CD4-positive, alpha-beta T cell treated with Interleukin-12 subunit alpha and Interleukin-12 subunit beta, for 1 hour (primary cell): Measurements from ENCODE around the gene DFFB.
A peak's percentile ranks its signal among the peaks of the same experiment; 100 is the strongest.
"Not testable (repeated sequence)": the region's sequence is repeated elsewhere in the genome, so short reads cannot be mapped to it uniquely, and the experiment has no call there.

Source experiments
- DNase-seq: peaks from one replicate; pipeline ENCODE4 v3.0.0-alpha.2; 2020

Gene DFFB, protein sequence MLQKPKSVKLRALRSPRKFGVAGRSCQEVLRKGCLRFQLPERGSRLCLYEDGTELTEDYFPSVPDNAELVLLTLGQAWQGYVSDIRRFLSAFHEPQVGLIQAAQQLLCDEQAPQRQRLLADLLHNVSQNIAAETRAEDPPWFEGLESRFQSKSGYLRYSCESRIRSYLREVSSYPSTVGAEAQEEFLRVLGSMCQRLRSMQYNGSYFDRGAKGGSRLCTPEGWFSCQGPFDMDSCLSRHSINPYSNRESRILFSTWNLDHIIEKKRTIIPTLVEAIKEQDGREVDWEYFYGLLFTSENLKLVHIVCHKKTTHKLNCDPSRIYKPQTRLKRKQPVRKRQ

DNA sequence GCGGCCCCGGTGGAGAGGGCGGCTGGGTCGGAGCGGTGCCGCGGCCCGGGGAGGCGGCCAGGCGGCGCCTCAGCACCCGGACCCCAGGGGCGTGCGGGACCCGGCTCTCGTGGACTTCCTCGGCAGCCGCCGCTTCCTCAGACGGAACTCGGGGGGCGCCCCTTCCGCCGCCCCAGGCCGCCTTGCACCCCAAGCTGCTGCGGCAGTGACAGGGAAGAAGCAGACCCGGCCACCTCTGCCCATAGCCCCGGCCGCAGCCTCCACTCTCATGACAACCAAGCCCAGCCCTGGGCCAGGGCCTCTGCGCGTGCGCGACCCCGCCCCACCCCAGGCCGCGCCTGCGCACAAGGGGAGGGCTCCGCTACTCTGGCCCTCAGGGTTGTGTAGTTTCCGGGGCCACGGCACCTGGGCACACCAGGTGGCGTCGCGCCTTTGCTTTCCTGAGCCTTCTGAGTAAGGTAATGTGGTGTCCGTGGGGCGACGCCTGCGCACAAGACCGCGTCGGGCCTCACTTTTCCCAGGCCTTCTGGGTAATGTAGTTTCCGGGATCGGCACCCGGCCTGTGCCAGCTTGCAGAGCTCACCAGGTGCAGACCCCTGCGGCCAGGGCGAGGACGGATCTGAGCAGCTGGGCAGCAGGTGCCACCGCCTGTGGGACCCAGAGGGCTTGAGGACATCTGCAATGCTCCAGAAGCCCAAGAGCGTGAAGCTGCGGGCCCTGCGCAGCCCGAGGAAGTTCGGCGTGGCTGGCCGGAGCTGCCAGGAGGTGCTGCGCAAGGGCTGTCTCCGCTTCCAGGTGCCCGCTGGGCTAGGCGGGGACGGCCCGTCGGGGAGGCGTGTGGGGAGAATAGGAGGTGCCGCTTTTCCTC lies at the start of gene DFFB, which contains the start of gene CEP104:
TSS of gene DFFB (plus strand) at position 554 of the 868 bp plus-strand sequence. CDS start at position 682, 128 bp downstream.
TSS of gene CEP104 (minus strand) at position 289 of the 868 bp plus-strand sequence. CDS start 4,804 bp downstream, outside the sequence.
- peak; percentile 99 for DNase-seq

DNA sequence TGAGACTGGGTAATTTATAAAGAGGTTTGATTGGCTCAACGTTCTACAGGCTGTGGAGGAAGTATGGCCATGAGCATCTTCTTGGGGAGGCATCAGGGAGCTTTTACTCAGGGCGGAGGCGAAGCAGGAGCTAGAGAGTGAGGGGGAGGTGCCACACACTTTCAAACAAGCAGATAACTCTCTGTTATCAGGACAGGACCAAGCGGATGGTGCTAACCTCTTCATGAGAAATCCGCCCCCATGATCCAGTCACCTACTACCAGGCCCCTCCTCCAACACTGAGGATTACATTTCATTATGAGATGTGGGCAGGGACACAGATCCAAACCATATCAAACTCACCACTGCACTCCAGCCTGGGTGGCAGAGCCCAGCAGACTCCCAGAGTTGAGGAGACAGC lies 49.5 kb upstream of the DFFB start:
- no peak for DNase-seq

DNA sequence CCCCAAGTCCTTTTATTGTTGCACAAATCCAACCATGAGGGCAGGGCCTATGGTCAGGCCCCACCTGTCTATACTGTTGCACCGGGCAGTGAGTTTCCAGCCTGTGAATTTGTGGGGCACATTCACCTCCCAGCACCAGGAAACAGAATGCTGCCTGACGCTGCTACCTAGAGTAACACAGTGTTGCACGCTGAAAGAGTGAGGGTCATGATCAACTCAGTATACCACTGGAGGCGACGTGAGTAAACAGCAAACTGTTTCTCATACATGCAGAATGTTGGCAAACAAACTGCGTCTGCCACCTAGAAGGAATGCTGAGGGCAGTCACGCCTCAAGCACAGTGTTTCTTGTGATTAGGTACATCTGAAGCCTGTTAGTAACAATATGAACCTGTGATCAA lies 47.6 kb upstream of the DFFB start:
- no peak for DNase-seq

DNA sequence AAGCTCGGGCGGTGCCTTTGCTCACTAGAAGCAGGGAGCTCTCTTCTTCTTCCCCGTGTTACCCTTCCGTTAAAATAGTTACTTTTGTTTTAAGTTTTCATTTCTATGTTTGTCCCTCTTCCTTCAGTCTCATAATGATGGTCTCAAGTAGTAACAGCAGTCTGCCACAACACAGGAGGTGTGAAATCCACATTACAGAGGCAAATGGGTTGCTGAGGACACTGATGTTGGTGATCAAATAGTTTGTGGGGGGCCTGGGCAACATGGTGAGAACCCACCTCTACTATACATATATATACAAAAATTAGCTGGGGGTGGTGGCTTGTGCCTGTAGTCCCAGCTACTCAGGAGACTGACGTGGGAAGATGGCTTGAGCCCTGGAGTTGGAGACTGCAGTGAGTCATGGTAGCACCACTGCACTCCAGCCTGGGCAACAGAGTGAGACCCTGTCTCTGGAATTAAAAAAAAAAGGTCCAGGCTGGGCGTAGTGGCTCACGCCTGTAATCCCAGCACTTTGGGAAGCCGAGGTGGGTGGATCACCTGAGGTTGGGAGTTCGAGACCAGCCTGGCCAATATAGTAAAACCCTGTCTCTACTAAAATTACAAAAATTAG lies 47.0 kb upstream of the DFFB start:
- DNase-seq: not testable (repeated sequence)

DNA sequence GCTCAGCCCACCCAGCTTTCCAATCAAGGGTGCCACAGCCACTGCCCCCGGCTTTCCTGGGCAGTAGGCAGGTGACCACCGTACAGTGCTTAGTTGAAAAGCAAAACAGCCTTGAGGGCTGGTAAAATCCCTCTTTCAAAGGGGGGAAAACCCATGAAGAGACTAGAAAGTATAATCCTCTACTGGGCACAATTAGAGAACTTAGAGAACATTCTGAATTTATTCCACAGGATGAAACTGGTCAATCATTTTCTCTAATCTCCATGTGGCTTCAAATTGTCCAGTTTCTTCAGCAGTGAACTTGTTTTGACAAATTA lies 45.7 kb upstream of the DFFB start:
- no peak for DNase-seq

DNA sequence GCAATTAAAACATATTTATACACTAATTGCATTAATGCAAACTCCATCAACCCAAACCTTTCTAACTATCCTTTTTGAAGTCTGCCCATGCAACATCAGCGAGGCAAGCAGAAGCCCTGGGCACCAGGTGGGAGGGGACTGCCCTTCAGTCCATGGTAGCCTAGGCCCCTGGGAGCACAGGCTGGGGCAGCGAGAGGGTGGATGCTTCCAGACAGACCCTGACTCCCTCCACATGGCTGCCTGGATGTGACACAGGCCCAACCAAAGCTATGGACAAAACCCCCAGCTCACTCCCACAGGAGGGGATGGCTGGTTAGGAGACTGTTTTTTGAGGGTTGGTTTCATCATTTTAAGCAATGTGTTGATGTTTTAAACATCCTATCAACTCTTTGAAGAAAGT lies 43.2 kb upstream of the DFFB start:
- DNase-seq: no peak

DNA sequence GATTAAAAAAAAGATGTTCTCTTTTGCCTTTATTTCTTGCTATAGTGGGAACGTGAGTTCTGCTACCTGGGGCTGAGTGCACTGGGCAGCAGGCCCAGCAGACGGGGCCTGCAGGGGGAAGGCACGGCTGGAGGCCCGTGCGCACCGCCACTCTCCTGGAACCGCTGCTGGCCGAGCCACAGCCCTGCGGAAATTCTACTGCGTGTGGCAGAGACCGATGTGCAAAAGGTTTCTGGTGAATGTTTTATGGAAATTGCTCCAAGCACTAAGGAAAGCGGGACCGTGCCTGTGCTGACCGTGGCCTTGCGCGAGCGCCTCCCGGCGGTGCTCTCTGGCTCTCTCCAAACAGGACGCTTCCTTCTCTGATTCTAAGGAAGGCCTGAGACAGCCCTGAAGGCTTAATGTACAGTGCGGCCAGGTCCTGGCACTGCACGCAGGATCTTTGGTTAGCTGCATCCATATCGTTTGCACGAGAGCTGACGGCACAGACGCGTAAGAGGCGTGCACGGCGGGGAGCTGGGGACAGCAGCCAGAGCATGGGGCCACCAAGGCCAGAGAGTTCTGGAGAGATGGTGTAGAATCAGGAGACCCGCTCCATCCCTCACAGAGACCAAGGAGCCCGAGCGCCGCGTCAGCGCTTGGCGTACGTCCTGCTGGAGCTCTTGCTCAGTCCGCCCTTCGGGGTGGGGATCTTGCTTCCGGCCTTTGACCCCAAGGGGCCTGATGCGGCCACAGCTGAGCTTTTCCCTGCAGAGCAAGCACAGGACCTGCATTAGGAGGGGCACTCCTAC lies 42.3 kb upstream of the DFFB start:
- DNase-seq: no peak

DNA sequence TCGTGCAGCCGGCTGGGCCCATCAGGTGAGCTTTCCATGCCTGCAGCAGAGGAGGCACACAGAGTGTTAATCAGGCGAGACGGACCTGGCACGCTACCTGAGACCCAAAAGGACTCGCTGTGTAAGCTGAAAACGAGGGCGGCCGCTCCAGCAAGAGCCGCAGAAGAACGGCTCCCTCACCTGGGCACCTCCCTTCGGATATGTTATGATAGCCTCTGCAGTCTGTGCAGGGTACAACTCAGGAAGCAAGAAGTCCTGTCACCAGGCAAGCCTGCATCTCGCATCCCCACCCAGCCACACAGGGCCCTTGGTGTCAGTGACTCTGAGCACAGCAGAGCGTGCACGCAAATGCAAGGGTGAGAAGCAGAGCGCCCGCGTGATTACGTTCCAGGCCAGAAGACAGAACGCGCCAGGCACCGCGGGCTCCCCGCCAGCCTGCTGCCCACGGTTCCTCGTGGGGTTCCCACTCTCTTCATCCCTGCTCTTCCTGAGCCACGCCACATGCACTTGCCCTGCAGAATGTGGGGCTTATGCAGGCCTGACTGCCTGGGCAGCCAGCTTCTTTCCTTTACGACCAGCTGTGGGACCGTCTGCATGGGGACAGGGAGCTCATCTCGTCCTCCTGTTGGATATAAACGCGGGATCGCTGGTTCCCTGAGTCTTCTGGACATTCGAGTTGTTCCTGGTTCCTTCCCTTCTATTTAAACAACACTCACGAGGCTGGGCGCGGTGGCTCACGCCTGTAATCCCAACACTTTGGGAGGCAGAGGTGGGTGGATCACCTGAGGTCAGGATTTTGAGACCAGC lies 40.7 kb upstream of the DFFB start:
- DNase-seq: no peak

DNA sequence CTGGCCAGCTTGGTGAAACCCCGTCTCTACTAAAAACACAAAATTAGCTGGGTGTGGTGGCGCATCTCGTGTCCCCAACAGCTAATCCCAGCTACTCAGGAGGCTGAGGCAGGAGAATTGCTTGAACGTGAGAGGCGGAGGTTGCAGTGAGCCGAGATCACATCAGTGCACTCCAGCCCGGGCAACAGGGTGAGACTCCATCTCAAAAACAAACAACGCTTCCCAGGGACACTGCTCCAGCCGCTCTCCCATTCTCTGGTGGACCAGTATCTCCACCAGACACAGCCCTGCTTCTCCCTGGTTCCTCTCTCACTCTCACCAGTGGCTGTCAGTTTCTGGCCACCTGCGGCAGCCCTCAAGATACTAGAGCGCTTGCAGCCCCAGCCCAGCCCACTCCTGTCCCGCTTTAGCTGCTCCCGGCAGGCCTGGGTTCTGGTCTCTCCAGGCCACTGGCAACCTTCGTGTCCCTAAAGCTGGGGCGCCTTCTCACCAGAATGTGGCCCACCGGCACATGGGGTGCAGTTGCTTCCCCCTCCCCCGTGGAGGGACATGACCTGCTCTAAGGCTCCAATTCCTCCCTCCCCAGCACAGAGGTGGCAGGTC lies 40.0 kb upstream of the DFFB start:
- DNase-seq: no peak

DNA sequence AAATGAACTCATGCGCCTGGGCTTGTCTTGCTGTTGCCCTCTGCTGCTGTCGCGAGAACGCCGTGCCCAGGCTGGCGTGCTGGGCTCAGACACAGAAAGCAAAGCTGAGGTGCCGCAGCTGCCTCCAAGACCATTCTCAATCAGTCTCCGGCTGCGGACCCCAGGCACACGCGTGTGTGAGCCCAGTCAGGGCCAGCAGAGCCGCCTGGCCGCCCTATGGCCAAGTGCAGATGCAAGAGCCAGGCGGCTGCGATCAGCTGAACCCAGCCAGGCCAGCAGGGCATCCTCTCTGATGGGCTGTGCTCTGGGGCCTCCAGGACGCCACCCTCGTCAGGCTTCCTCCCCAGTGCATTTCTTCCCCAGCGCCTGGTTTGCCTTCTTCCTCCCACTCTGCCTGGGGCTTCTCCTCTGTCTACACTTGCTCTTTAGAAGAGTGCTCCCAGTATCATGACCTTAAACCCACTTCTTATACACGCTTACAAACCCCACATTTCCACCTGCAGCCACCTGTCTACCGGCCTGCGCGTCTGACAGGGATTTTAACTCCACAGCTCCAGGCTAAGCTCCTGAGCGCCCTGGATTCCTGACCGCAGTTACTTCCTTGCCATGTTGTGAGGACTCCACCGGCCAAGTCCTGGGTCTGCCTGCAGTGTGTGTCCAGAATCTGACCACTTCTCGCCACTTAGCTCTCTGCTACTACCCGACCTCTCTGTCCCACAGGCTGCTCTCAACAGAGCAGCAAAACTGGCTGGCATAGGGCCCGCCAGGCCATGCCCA lies 39.3 kb upstream of the DFFB start:
- no peak for DNase-seq

DNA sequence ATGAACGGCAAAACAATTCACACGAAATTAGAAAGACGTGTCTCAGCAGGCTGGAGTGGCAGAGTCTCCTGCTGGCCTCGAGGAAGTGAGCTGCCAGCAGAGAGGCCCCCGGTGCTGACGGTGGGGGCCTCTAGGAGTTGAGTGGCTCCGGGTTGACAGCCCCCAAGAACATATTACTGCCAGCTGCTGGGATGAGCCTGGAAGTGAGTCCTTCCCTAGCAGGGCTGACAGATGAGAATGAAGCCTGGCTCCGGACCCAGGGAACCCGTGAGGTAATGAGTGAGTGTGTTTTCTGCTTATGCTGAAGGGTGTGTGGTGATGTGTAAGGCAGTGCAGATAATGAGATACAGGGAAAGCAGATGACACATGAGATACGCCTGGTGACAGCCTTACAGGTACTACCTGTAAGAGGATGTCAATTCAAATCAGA lies 37.5 kb upstream of the DFFB start:
- DNase-seq: no peak

DNA sequence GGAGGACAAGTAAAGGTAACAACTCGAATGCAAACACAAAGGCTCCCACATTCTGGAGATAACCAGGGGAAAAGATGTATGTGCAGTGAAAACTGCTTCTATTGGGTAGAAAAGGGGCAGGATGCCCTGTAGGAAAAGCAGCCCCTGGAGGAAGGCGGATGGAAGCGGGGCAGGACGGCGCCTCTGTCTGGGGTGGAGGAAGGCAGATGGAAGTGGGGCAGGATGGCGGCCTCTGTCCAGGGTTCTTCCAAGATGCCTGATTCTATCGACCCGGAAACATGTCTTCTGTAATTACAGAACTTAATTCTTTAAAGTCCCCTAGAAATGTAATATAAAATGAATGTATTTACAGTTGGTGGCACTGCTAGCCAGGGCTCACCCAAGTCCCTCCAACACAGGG lies 37.0 kb upstream of the DFFB start:
- DNase-seq: no peak

DNA sequence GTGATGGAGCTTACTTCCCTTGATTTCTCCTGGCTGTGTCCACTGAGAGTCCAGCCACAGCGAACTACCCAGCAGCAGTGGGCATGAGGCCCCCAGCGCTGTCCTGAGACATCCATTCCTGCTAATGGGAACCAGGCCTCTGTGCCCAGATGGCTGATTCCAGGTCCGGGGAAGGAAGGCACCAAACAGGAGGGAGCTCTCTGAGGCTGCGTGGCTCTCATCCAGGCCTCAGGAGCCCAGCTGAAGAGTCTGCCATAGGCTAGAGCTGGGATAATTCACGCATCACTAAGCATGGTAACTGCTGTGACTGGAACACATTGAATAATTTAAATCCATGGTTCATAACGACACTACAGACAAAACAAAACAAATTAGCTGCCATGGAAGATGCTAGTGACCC lies 36.3 kb upstream of the DFFB start:
- no peak for DNase-seq

DNA sequence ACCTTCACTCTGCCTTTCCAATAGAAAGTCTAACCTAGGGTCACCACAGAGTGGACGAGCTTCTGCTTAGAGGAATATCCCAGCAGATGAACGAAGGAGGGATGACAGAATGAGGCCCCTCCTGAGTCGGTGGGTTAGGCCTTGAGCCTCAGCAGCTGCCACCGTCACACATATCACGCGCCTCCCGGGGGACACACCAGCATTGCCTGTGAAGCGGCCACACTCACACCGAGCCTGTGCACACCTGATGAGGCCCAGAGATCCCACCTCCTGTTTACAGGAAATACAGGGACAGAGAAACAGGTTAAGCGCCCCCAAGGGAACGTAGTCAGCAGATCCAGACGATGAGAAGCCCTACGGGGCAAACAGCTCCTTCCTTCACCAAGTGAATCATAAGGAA lies 35.8 kb upstream of the DFFB start:
- no peak for DNase-seq

DNA sequence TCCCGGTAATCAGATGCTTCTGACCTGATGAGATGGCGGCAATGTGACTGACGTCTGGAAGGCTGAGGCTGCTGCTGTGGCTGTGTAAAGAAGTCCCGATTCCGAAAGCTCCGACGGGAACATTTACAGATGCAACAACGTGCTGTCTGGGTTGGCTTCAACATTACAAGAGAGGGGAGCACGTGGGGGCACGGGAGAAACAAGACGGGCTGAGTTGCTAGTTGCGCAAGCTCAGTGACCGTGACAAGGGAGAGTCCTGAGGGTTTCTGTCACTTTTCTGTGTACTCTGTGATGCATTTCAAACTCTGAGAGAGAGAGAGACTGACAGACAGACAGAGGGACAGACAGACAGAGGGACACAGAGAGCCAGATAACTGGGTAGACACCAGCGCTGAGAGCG lies 35.4 kb upstream of the DFFB start:
- DNase-seq: no peak

DNA sequence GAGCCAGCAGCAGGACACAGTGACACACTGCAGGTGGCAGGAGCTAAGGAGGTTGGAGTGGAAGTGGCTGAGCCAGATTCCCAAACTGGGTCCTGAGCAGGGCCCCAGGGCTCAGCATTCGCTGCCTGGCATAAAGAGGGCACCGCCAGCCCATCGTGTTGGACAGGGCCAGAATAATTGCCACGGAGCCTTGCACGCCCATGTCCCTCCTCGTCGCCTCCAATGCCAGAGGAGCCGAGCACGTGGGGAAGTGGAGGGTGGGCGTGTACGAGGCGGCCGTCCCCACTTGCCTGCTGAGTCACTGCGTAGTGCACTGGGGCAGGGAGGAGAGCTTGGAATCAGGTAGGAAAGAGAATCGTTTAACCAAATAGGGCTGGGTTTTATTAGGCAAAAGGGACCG lies 34.9 kb upstream of the DFFB start:
- DNase-seq: no peak

DNA sequence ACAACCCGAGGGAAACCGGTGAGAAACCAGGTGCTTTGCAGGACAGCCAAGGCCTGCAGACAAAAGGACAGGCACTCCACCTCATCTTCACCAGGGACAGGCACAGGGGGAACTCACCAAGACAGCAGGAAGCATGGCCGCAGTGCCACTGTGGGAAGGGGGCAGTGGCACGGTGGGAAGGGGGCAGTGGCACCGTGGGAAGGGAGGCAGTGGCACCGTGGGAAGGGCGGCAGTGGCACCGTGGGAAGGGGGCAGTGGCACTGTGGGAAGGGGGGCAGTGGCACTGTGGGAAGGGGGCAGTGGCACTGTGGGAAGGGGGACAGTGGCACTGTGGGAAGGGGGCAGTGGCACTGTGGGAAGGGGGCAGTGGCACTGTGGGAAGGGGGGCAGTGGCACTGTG lies 32.6 kb upstream of the DFFB start:
- DNase-seq: no peak

DNA sequence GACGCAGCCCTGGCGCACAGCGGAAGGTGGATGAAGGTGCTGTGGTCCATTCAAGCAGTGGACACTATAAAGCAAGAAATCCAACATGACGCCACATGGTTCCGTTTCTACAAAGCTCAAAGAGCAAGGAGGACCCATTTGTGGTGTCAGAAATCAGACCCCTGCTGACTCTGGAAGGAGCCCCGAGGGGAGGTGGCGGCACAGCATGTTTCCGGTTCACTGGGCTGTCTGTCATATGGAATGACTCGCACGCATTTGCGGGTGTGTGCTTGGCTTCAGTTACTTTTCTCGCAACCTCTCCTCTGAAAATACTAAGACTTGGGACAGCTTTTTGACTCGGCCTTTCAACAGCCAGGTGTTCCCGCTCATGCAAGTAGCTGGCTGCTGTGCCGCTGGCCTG lies 31.9 kb upstream of the DFFB start:
- DNase-seq: no peak

DNA sequence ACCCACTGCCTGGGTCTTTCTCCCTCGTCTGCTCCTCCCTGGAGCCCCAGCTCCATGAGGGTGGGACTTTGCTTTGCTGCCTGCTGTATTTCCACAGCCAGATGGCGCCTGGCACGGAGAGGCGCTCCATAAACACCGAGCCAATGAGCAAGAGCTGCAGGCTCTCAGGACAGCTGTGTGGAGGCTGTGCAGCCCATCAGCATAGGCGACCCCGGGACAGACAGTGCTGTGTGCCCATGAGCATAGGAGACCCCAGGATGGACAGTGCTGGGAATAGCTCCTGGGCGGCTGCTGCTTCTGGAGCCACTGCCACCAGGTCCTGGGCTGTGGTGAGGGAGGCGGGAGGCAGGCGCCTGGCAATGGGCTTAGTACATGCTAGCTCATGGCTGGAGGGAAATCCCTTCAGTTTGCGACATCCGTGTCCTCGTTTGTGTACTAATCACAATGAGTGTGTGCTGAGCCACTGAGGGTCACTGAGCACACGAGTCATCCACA lies 29.4 kb upstream of the DFFB start:
- DNase-seq: no peak

DNA sequence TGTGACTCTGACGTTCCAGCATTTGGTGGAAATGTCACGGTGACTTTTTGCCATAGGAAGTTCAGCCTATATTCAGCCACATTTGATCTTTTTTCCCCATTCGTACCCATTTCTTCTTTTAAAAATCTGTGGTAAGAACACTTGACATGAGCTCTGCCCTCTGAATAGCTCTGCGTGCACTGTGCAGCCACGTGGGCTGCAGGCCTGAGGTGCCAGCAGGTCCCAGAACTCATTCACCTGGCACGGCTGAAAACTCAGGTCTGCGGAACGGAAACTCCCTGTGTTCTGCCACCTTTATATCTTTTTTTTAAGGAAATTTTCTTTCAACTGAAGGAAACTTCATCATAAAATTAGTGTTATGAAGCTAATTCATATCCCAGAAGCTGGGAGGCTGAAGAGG lies 28.9 kb upstream of the DFFB start:
- DNase-seq: no peak

DNA sequence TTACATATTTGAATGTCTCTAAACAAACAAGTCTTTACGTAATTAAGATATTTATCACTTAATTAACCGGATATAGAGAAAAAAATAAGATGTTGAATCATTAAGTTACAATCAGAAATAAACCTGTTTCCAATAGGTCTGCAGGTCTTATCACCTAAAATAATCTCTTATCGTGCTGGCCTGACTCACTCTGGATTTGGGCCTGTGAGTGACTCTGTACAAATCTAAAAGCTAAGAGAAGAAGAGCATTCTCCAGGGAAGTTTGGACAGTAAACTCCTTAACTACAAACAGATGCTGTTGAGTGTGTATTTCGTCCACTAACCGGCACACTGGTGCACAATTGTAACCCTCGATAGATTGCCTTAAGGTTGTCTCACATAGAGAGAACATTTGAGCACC lies 25.6 kb upstream of the DFFB start:
- DNase-seq: no peak
